Stimulated activated CD4-positive, alpha-beta T cell treated with anti-CD3 and anti-CD28 coated beads, Interleukin-1b, Interleukin-23, amount 100 ng/mL, for 1 hour (primary cell): ENCODE data around the gene RGCC.

ENCODE experiments used
- DNase-seq, 2 donors: peaks; one replicate each; pipeline ENCODE4 v3.0.0-alpha.2; 2020; ENCODE audit warnings: low read depth in 2 of 2

The RGCC gene

DNA sequence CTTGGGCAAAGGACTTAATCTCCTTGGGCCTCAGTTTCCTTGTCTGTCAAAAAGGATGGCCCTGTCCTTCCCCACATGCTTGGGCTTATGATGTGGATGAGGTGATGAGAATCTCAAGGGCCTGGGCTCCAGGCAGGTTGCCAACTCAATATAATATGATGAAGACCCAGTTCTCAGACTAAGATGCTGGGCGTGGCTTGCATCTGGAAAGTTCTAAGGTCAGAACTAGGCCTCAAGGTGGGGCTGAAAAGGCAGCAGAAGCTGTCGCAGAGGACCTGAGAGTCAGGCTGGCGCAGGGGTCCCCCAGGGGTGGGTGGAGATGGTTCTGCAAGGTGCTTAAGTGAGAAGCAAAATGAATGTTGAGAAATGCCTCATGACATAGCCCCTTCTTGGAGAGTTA lies 58.8 kb downstream of the RGCC start:
- no peak for DNase-seq

DNA sequence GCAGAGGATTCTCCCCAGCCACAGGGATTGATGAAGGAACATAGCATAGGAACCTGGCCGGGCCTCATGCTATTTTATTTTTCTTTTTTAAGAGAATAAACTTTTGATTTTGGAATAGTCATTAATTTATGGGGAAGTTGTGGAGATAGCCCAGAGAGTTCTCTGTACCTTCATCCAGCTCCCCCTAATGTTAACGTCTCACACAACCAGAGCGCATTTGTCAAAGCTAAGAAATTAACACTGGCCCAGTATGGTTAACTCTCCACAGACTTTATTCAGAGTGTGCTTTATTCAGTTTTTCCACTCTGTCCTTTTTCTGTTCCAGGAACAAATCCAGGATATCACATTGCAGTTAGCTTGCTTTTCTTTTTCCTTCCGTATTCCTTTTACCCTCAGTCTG lies 59.4 kb downstream of the RGCC start:
- no peak for DNase-seq

DNA sequence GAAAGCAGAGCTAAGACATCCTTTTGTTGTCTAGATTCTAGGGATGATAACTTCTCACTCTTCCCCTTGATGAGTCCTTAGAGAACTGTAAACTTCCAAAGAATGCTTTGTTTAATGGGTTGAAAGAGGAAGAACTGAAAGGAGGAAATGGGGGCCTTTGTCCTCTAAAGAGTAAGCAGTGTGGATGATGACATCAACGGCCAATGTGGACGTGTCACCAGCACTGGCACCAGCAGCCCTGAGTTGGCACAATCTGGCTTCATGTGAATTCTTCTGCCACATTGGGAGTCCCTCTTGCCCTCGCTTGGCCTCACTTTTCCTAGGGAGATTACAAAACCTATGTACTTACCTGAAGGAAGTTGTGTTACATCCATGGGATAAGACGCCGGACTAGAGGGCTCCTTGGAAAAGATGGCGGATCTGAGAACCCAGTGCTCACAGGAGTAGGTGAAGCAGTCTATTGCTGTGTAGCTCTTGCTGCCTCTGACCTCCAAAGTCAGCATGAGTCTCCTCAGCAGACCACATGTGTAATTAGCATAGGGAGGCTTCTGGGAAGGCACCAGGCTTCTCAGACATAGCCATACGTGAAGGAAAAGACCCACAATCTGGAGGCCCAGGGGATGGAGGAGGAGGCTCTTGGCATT lies 62.8 kb downstream of the RGCC start:
- no peak for DNase-seq
